HG02678 (cell line): Measurements from ENCODE around the gene ETS1.

Source experiments
- ATAC-seq: cut with Tn5 transposase; IDR thresholded peaks from one replicate; pipeline ENCODE4 v1.9.1; 2021; ENCODE audit warnings: mild to moderate bottlenecking, moderate library complexity; ENCODE audit not compliant: unreplicated experiment

The ETS1 gene

DNA sequence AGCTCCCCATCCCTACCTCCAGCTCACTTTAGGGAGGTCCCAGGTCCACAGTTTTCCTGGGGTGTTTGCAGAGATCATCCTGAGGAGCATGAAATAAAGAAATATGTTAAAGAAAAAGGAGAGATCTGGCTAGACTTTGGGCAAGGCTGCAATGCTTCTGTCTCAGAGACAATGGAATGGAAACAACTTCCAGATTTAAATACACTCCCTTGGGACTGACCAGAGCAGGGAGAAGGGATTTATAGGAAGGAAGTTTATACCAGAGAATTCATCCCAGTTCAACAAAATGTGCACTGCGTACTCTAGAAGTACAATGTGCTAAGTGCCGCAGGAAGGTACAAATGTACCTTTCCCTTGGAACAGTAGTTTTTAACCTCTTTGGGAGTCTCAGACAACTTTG lies 40.4 kb downstream of the ETS1 start:
- no peak for ATAC-seq

DNA sequence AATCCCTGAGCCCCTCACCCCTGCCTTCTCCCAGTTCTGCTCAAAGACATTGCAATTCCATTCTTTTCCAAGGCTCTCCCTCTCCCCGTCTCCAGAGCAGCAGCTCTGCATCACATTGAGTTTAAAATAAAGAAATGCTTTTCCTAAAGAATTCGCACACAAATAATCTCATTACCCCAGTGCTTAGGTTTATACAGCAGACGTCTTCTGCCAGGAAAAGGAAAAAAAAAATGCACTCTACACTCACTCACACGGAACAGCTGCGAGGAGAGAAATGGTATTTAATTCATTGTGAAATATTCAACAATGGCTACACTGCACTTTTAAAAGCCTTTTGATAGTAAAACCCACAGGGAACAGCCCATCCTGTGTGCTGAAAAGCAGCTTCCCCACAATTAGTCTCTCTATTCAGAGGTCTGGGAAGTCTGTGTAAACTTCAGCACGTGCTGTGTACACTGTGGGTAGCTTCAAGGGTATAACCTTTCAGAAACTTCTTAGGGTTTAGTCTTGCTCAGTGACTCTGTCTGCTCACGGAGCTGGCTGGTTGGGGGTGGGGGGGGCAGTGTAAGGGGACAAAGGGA lies 42.8 kb downstream of the ETS1 start:
- ATAC-seq = no peak

DNA sequence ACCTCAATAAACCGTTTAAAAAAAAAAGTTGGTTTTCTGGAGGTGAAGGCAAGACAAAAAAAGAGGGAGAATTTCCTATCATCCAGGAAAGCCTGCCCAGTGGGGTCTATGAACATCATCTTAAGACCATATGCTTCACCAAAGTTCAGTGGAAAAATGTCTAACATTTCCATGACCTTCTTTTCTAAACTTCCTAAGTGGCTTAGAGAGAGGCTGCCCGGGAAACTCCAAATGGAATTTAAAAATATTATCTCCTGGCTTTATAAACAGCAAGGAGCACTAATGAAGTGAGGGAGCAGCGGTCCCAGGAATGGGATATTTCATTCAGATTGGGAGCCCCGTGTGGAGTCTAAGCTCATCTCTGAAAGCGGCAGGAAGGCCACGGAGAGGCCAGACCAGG lies 46.9 kb downstream of the ETS1 start:
- ATAC-seq = no peak

DNA sequence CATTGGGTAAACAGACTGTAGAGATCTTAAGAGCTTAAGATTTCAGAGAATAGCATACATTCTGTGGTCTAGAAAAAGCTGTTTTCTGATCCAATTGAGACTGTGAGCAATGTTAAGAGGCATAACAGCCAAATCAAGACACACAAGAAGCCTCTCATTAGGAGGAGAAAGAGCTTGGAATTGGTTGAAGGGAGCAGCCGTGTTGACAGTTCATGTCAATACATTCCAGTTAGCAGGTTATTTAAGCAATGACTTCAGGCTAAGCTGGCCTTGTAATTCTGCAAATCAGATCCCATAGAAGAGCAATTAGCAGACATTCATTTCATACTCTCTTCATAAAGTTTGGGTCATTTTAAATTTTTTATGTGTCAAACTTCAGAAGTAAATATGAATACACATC lies 50.9 kb downstream of the ETS1 start:
- ATAC-seq = no peak

DNA sequence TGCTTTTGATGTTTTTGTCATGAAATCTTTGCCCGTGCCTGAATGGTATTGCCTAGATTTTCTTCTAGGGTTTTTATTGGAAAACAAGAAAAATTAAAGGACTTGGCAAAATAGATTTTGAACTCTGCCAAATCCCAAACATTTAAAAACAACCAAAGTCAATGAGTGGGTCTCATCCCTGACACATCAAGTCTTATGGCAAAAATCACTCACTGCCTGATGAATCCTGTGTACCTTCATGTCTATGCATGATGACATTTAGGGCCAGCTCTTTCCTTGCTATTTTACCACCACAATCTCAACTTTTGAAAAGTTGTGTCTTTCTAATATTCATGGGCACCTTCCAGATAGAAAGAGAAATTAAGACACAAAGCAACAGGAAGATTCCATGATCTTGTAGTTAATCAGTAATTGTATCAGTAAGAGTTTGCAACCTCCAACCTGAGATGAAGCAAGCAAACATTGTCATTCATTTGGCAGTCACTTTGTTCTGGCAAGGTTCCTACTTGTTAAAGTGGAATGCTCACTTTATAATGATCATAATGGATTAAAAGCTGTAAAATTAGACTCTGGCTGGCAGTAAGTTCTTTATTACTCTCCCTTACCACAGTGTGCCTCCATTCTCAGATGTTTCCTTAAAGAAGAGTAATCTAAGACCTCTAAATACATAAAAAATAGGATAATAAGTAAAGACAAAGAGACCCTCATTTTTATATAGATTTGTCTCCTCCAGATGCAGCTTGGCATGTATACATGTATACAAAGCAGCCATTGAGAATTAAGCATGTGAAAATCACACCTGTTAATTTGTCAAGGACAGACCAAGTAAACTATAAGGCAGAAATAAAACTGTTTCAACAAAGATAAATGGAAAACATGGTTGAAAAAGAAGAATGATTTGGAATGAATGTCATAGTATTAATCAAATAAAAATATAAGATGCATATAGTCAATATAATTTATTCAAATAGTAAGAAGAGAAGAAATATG lies 51.6 kb downstream of the ETS1 start:
- no peak for ATAC-seq

DNA sequence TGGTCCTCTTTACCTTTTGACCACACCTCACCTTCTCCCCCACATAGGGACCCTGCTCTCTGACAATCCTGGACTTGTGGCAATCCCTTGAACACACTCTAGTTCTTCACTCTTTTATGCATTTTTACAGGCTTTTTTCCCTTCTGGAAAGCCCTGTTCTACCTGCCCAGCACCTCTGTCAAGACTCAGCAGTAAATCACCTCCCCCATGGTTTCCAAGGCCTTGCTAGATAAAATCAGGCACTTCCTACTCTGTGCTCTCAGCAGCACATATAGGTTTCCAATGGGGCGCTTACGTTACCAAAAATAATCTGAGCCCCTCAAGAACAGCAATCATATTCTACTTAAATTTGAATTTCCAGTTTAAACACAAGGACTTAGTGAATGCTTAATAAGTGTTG lies 53.9 kb downstream of the ETS1 start:
- no peak for ATAC-seq

DNA sequence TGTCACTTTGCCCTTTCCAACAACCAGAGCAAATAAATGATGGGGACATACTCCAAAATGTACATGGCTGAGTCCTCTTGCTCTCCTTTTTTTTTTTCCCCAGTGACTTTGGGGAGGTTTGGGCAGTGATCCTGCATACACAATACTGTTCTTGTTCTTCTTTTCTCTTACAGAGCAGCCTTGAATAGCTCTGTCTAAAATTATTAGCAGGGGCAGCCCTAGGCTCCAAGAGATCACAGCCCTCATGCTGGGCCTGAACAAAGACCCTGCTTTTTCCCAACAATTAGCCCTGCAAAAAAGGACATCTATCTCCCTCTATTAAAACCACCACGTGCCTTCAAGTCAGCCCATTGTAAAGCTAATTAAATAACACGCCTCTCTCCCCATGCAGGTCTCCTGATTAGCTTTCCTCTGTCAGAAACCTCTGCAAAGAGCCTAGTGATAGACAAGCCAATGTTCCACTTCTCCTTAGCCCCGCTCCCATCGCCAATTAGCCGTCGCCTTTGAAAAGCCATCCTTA lies 54.7 kb downstream of the ETS1 start:
- ATAC-seq = no peak

DNA sequence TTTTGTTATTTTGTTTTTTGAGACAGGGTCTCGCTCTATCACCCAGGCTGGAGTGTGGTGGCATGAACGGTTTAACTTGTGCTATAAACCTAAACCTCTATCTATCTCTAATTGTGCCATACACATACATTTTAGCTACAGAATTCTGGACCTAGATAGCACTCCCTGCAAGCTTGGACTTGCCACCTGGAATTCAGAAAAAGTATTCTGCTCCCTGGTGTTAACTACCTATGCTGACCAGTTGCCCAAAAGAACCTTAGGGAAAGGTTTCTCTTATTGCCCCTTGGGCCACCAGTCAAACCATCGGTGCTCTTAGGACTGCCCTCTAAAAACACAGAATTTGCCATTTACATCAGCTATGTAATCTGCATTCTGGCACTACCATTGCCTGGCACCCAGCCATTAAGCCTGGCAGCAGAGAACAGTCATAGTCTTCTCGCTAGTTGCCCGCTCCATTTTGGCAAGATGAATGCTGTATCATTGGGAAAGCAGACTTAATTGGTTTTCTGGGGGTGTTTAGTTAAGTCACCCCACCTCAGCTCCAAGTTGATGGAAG lies 55.3 kb downstream of the ETS1 start:
- no peak for ATAC-seq

DNA sequence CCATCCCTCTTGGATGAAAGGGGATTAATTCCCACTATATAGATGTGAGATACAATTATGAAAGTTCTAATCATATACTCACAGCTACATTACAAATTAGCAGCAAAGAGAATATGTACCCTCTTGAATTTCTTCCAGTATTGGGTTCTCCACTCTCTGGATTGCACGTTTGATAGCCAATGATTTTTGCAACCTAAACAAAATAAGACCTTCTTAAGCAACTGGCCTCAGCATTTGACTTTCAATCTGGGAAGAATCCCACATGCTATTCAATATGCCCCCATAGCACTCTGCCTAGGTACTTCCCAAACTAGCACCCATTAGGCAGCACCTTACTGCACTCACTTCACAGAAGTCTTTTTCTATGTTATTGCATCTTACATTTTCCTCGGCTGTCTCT lies 55.8 kb downstream of the ETS1 start:
- ATAC-seq = no peak

DNA sequence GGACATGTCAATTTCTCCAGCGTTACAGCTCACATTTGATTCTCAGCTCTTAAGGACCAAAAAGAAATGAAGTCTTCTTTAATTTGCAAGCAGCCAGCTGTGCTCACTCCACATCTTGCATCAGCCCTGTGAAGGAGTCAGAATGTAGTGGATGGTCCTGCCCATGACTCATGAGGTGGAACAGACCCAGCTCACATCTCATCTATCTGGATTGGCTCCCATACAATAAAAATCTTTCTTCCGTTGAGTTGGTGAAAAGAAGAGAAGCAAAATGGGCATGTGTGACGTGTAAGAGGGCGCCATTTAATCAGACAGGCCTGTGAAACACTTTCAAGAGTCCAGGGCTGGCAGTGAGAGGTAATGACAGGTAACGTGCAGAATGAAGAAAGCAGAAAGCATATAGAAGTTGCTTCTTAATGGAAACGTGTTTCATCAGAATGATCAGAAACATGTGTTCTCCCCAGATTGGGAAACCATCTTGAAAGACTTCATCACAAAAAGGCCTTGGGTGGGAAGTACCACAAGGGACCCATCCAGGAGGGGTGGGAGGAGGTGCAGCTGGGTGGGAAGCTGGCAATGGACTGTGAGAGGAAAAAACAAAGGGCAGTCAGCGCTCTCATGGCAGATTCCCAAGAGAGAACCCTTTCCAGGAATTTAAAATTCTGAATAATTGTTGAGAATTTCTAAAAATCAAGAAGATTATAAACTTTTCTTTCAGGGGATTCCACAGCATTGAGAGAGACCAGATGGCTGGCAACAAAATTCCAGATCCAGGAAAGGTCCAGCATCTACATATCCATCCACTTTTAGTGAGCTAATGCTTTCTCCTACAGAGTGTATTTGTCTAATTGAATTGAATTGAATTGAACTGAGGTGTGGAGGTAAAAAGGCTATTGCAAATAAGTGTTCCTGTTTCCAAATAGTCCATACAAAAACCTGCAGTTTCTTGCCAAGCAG lies 57.0 kb downstream of the ETS1 start:
- ATAC-seq = no peak

DNA sequence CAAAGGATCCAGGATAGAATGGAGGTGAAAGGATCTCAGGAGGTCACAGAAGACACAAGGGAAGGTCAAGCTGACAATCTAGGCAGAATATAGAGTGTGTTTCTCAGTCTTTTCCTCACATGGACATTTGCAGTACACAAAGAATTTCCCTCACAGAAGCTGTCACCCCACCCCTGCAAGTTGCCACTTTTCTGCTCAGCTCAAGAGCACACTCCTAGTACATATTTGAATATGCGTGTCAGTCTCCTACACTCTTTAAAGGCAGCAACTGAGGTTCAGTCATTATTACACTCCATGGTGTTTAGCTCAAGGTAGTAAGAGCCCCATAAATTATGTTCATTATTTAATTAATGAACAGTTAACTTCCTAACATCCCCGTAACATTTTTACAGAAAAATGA lies 59.1 kb downstream of the ETS1 start:
- ATAC-seq = no peak

DNA sequence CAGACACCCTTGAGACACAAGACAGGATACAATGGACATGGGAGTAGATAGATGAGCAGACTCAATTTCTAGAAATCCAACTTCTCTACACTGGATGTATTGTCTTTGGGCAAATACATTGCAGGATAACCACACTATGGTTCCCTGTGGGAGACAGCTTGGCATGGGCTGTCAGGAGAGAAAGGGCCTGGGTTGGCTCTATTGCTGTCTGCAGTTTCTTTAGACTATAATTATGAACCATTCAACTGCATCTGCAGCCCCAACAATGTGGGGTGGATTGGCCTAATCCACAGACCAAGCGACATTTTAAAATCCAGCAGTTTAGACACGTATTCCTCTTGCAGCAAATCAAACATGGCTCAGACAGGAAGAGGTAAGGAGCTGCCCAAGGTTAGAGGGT lies 60.3 kb downstream of the ETS1 start:
- no peak for ATAC-seq

DNA sequence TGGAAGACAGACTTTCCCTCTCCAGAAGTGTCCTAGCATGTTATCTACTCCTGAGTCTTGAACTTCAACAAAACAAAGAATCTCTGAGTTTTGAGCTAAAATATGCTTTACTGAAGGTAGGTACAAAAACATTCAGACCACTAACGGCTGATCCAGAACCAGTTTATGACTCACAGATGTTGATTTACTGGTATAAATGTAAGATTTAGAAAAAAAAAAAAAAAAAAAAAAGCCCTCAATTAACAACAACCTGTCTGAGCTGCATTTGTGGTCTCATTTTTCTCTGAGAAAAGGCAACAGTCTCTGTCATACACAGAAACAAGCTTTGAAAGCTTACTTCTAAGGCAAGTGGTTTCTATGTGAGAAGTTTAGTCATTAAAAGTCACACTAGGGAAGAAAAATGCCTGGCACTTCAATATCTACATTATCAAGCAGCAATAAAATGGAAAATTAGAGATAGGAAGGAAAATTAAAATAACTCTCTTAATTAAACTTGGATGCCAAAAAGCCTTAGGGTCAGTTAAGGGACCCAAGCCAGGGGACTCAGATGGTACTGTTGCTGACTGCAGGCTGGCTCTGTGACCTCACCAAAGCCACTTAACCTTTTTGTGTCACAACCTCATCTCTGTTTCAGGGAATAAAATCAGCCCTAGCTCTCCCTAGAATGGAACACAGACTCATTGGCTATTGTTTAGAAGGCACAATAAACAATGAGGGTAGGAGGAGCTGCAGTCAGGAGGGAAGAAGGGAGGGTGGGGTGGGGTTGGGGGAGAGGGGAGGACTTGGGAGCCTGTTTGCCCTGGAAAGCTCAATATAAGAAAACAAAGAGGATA lies 61.7 kb downstream of the ETS1 start:
- ATAC-seq = no peak

DNA sequence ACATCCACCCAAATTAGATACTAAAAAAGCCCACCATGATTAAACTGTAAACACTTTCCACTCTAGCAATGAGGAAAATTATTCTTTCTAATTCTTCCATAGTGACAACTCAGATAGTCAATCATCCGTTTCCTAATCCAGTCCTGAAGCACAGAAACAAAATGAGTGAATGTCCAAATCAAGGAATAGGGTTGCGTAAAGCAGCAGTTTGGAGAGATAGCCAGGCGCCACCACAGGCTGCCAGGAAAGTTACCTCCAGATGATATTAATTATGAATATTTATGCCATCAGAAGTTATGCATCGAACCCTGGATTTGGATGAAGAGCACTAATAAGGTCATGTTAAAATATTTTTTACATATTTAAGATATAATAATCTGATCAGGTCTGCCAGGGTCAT lies 63.2 kb downstream of the ETS1 start:
- no peak for ATAC-seq

DNA sequence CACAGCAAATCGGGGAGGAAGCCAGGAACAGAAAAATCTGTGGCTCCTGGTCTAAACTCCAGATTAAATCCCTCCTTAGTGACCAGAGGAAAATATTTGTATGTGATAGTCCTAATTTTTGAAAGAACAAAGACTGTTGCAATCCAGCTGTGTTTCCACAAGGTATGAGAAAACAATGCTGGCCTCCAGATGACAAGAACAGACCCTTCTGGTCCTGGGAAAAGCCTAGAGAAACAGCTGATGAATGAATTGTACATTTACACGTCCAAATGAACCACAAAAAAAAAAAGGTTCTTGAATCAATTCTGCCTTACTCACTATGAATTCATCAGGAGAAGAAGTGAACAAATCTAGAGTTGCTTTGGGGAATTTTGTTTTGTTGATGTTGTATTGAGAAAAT lies 63.7 kb downstream of the ETS1 start:
- ATAC-seq = no peak

DNA sequence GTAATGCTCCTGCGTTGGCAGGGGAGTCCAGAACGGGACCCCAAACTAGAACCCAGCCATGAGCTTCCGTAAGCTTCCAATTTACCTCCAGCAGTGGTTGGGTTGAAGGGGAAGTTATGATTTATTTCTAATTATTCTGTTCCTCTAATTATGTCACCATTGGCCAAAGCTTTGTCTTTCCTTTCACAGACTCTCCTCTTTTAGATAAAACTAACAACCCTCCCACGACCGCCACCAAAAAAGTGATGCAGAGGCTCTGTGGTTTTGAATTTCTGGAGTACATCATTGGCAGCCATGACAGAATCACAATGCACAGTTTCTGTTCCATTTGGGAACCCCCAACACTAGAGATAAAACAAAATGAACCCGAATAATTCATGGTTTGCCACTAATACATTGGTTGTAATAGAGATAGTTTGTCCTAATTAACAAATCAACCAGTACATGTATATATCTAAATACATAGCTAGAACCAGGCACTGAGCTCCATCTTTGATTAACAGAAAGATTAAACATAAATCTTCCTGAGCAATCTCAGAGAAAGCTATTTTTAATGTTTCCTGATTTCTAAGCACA lies 64.3 kb downstream of the ETS1 start:
- ATAC-seq = no peak

DNA sequence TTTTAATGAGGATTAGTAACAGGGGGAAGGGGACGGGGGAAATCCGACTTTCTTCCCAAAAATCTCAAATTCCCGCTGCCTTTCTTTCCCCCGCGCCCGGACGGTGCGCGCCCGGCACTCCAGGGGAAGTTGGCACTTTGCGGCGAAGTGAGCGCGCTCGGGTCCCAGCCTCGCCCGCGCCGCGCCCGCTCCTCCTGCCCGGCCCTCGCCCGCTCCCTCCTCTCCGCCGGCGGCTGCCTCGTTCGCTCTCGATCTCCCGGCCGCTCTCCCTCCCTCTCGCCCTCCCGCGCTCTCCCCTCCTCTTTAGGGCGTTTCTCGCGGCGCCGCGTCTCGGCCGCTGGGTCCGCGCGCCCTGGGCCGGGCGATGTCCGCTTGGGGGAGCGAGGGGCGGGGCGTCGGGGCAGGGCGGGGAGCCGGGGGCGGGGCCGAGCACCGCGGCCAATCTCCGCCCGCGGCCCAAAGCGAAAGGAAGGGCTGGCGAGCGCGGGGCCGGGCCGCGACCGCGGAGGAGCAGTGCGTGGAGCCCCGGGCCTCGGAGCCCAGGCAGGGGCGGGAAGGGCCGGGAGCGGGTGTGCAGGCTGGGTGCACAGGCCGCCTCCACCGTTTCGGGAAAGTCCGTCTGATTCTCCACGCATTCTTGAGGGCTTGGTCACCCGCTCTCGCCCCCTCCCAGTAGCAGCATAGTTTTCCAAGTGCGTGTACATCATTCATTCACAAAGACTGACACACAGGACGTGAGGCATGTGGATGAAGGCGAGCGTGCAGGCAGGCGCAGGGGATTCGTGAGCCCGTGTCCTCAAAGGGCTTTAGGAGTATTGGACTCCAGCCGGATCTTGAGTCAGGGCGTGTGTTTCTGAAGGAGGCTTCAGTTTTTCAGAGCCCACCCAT lies 65.1 kb downstream of the ETS1 start:
- peak; percentile 77 for ATAC-seq

DNA sequence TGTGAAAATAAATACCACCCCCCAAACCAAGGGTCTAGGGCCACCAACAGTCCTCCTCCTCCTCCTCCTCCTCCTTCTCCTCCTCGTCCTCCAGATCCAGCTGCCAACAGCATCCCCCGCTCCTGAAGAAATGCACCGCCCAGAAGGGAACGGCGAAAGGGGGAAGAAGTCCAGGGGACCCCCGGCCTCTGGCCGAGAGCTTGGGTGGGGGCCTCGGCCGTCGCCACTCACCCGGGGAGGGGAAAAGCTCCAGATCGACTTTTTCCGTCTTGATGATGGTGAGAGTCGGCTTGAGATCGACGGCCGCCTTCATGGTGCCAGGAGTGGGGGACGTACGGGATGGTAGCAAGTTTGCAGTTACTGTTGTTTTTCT lies 65.7 kb downstream of the ETS1 start:
- no peak for ATAC-seq
